COLO668 (cell line): ENCODE measurements around the gene IRF2.

Experiments used
- DNase-seq: peaks from one replicate; lab custom pipeline; 2025; ENCODE audit not compliant: unreplicated experiment; lab: John Stamatoyannopoulos, UW

Gene IRF2

DNA sequence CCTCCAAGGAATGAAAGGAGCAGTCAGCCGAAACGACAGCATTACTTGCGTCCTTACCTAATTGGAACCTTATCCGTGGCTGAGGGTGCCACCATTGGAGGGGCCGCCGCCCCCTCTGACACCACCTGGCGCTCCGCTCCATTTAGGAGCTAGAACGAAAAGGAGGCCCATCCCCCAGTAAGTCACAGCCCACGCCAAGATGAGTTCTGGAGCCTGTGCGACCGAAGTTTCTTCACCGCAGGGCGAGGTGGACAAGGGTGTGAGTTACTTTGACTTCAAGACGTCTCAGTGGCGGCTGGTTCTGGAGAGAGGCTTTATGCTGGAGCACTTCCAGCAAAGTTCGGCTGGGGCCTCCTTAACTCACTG lies 729 bp upstream of the IRF2 start:
- DNase-seq = peak; percentile 38

DNA sequence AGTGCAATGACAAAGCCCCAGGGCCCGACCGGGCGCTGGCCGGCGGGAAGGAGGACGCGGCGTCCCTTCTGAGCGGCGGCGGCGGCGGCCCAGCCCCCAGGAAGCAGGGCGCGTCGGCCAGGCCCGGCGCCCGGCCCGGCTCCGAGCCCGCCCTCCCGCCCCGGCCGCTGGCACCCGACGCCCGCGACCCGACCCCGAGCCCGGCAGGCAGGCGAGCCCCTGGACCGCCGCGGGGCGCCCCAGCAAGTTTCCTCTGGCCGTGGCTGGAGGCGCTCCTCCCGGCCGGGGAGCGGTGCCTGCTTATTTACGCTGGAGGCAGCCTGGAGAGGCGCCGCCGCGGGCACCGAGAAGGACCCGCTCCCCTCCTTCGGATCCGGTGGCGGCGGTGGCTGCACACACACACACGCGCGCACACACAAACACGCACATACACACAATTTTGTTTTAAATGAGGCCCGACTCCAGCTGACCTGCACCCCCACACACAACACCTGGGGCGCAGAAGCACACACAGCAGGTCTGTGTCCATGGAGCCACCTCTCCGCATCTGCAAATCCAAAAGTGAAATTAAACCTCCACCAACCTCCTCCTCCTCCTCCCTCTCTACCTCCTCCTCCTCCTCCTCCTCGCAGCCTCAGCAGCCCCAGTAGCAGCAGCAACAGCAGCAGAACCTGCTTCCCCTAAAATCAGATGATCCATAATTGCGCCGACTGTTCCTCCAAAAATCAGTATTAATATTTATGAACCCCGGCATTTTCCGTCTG lies 669 bp downstream of the IRF2 start:
- DNase-seq = peak; percentile 78

DNA sequence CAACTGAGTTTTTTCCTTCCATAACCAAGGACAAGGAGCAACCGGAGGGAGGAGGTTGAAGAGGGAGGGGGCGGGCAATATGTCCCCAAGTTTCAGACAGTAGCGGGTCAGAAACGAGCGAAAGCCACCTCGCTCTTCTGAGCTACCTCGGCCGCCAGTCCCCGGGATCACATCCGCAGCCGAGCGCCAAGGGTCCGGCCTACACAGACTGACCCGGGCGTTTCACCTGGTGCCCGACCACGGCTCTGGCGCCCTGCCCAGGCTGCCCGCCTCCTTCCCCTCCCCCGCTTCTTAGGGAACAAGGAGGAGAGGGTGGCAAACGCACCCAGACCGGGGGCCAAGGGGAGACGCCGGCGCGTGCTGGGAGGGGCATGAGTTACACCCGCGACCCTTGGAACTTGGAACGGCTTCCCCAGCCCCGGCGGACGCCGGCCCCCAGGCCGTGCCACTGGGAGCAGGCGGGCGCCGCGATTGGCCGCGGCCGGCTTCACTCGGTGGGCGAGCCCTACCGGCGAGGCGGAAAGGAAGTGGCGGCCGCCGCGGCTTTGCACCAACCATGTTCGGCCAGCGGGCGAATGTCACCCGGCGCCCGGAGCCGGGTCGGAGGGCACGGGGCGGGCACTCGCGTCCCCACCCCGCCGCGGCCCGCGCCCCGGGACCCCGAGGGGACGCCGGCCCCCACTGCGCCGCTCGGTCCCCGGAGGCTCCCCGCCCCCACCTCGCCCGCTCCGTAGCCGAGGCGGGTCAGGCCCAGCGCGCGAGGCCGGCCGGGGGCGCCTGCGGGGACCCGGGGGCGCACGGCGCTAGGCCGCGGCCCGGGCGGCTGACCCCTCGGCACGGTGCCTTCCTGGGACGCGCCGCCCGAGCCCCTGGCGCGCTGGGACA lies 1.5 kb downstream of the IRF2 start:
- DNase-seq = peak; percentile 81

DNA sequence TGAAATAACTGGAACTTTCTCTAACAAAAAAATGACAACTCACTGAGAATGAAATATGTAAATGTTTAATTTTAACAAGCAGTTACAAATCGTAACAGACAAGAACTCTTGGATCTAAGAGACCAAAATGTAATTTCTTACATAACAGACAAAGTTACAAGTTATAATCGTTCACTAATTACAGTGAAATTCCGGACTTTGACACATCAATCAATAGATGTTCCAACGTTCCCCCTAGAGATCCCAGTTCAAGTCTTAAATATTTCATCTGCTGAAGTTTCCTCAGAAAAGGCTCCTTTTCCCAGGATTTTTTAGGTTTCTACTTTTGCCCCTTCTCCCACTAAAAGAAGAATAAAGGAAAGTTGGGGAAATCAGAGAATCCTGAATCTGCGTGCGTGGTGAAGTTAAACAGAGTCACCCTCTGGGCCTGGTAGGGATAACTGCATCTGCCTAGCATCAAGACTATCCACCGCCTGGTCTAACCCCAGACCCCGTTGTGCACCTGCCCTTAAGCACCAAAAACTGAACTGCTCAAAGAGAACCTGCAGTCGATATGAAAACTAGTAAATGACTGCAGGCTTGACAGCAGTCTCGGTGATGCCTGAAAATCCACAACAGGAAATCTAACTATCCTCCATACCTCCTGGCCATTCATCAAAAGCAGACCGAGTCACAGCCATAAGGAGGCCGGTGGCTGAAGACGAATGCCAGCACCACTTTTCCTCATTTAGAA lies 2.3 kb downstream of the IRF2 start:
- DNase-seq = peak; percentile 32

DNA sequence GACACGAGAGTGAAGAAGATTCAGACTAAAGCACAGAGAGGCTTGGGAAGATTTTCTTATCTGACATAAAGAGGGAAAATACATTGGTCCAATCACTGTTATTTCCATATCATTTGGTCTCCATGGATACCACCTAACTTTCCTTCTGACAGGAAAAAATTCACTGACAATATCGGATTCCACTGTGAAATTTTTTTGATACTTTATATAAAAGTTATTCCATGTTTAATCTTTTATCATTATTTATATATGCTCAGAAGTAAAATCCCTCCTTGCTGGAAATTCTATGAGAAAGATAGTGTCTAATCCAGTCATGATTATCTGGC lies 3.6 kb downstream of the IRF2 start:
- DNase-seq = no peak

DNA sequence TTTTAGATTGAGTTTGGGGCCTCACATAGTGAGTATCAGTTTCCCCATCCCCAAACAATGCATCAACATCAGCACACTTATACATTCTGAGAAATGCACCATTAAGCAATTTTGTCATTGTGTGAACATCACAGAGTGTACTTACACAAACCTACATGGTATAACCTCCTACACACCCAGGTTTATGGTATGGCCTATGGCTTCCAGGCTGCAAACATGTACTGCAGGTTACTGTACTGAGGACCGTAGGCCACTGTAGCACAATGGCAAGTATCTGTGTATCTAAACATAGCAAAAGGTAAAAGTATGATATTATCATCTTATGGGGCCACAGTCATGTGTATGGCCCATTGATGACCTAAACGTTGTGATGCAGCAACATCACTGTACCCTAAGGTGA lies 7.7 kb downstream of the IRF2 start:
- DNase-seq = no peak

DNA sequence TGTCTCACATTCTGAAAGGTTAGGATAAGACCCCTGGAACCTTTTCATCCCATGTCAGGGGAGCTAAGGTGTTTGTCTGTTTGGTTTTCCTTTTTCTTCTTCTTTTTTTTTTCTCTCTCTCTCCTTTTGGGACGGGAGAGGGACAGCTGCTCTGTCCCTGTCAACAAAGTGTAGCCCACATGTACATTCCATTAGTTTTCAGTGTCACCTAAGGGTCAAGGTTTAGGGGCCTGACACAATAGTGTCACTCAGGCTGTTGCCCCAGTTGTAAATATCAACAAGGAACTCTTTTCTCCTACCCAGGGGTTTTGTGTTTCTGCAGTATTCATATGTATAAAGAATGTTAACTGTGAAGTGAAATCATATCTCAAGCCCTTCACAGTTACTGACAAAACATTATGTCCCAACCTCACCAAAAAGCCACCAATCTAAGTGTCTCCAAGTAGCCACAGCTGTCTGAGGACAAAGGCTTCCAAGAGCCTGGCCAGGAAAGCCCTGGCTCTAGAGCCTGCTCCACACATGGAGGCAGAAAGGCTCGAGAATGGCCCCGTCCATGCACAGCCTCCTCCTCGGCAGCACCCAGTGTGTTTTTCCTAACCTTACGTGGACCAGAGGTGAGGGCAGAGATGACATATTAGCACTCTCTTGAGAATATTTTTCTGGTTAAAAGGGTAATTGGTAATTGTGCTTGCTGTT lies 9.4 kb downstream of the IRF2 start:
- DNase-seq = no peak

DNA sequence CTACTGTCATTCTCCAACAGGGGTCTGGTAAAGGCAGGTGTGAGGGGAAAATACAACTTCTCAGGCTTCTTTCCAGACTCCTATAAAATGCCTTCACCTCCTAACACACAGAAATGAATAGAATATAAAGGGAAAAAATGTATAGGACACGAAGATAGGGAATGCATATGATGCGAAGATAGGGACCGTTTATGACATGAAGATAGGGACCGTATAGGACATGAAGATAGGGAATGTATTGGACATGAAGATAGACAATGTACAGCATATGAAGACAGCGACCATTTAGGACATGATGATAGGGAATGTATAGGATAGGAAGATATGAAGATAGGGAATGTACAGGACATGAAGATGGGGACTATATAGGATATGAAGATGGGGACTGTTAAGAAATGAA lies 10.5 kb downstream of the IRF2 start:
- DNase-seq = no peak

DNA sequence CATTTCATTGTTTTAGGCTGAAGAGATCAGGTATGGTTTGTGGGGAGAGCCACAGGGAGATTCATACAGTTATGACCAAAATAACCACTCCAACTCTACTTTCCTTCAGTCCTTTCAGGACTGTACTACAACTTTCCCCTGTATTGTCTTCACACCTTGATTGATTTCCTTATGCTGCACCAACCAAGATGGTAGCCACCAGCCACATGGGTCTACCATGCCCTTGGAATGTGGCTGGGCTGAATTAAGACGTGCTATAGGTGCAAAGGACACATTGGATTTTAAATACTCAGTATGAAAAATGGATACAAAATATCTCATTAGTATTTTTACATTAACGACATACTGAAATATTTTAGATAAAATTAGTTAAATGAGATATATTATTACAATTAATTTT lies 11.2 kb downstream of the IRF2 start:
- DNase-seq = no peak

DNA sequence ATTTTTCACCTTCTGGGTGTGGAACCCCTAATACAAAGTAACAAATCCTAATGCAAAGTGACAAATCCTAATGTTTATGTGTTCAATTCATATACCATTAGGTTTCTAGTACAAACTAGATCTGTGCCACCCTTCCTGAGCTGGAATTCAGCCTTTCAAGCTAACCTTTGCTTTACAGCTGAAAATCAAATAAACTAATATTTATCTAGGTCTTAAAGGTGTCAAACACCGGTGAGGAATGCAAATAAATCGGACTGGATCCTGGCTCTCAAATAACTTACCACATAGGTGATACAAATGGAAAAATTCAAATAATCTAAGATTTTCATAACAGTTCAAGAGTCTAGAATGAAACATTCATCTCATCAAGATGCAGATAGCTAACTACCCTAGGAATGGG lies 11.6 kb downstream of the IRF2 start:
- DNase-seq = no peak

DNA sequence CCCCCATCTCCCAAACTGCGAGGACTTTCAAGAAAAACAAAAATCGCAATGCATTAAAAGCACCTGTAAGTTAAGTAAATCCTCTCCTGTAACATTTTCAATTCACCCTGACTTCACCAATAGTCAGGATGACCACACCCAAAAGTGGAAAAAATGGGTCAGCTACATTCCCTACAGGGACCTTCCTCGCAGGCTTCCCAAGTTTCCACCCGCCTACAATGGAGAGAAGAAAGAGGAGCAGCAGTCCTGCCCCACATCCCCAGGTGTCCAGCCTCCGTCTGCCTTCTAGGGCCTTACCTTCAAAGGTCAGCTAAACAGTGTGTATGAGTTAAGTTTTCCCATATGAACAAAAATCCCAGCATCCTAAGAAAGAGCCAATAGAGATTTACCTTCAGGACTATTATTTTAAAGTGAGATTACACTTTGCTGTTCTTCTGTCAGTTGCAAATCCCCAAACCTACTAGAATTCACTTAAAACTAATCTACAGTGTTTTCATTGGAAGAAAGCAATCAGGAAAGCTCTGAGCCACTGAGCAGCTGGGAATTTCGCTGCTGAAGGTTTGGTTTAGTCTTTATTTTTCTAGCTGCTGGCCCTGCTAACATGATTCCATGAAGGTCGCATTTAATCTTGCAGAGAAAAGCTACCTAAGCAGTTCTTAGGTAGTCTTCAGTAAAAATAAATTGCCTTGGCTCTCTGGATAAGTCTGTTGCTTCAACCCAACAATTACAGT lies 12.5 kb downstream of the IRF2 start:
- no peak for DNase-seq

DNA sequence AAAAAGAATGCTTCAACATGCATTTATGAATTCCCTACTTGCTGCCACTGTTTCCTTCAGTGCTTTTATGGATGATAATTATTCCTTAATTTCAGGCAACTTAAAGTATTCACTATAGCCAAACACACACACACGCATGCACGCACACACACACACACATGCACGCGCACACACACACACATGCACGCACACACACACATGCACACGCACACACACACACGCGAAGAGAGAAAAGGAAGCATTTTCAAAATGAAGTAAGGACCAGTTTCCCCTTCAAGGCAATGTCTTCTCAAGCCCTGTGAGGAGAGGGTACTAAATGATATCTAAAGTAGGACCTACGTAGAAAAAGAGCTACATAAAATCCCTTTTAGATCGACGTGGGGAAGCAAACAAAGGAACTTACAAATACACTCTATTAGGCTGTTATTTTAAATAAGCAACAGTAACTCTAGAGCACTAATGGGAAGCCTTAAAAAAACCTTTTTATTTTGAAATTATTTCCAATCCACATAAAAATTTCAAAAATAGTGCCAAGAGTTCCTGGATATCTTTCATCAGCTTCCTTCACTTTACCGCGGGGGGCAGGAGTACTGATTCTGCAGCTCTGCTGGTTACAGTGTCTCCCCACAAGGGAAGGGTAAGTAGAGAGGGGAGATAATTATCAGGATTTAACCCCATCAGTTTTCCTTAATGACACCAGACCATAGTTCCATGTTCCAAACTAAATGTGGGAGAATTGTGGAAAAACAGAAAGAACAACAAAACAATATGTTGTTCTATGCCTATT lies 13.7 kb downstream of the IRF2 start:
- no peak for DNase-seq

DNA sequence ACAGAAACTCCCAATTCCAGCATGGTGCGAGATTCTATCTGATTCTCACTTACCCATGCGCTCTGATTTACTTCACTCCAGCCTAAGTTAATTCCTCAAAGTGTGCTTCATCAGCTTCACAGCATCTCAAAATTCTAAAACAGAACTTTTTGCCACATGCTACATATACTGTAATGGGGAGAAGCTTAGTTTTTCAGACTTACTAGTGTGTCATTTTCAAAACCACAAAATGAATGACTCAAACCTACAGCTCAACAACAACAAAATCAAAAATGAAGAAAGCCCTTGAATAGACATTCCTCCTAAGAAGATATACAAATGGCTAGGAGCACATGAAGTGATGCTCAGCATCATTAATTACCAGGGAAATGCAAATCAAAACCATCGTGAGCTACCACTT lies 14.9 kb downstream of the IRF2 start:
- DNase-seq = no peak

DNA sequence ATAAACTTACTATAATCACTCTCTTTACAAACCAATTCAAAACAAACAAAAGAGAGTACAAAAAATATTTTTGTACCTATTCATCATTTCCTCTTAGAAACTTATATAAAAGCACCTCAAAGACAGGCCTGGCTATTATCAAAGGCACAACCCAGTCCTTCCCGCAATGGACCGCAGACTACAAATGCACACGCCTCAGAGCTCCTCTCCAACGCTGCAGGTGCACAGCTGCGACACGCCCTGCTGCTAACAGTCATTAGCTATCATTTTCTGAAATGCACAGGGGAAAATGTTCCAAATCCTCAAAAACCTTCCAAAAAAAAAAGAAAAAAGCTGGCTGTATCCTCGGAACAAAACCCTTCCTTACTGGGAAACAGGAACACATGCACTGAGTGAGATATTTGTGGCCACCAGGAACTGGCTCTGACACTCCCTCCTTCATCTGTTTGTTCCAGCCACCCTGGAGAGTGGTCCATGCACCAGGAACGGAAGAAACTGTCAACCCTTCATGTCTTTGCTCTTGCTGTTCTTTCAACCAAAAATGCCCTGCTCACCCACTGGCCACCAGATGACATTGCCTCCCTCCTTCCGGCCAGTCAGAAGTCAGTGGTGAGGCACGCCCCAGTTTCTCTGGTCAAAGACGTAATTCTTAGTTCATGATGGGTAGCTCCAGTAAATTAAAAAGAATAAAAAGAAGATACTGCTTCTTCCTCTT lies 16.7 kb downstream of the IRF2 start:
- peak; percentile 26 for DNase-seq

DNA sequence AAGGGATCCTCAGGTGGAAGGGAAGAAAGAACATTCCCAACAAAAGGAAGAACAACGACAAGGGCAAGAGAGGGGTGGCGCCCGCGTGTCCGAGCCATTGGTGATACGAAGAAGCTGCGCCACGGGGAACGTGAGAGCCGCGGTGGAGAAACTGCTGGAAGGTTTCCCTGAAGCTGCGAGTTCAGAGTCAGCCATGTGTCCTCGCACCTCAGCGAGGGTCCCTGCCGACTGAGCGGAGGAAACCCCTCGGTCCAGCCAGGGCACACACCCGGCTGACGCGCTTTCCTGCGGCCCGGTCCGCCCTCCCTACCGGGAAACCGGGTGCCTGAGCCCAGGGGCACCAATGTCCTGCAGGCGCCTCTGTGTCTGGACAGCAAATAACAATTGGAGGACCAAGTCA lies 18.0 kb downstream of the IRF2 start:
- DNase-seq = no peak

DNA sequence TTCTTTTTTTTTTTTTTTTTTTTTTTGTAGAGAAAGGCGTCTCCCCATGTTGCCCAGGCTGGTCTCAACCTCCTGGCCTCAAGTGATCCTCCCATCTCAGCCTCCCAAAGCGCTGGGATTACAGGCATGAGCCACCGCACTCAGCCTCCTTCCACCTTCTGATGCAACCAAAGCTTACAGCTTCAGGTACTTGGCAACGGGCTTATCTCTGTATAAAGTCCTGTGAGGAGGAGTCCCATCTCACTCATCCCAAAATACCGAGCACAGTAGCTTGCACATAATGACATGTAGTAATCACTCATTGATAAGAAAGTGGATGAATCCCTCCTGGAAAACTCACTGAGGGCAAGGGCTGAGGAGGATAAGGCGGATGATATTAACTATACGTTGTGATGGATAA lies 19.1 kb downstream of the IRF2 start:
- DNase-seq = no peak

DNA sequence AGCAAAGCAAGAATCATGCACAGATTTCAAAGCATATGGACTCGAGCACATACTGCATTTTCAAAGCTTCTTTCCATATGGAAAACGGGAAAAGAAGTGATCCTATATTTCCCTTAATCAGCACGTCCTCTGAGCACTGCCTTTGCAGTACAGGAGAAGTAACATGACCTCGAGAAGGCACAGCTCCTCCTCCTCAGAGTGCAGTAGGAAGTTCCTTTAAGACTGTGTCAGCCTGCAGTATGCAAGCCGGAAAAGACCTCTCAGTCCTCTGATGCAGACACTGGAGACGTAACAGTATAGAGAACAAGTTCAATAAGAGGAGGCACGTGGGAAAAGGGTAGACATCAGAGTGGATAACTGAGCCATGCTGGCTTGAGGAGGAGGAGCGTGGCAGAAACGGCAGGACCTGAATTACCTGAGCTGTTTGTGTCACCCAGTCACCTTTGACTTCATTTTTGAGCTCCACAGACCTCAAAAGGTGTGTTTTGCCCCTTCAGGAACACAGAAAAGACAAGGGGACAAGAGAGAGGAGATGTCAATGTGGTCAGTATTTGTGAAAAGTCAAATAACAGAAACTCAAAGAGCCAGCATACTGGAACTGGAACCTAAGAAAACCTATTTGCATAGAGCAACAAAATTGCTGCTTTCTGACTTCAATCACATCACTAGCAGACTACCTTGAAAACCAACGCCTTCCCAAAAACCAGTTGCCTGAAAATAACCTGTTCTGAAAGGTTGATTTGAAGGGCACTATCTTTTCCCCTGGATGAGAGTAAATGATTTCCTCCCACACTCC lies 20.8 kb downstream of the IRF2 start:
- no peak for DNase-seq

DNA sequence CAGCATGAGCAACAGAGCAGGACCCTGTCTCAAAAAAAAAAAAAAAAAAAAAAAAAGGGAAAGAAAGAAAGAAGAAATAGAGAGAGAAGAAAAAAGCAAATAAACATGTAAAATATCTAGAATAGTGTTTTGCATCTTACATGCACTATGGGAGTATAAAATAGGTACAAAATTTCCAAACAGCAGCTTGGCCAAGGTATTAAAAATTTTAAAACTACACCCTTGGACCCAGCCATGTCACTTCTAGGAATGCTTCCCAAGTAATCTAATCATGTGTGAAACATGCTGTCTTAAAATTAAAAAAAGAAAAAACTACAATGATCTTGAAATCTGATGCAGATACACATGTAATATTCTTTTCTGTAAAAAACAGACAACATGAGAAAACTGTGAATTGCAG lies 21.6 kb downstream of the IRF2 start:
- no peak for DNase-seq

DNA sequence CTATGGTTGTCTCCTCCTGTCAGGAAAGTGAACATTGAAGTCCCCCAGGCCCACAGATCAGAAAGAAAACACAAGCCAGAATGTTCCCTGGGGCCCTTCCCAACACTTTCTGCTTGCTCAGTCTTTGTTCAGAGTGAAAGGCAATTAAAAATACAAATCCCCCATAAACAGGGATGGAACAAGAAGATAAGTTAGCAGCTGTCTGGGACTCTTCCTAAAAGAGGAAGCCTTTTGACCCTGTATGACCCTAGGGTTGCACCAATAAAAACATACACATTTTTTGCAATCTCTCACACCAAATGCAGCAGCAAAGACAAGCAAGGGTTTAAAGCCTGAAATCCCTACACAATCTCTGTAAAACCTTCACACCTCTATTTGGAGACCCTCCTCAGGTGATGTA lies 22.6 kb downstream of the IRF2 start:
- no peak for DNase-seq
